ENCODE data around the gene ZNF518B. TPM values are rescaled to one million over a fixed set of nuclear protein-coding genes. Genes with fewer than 3 reads are reported as not detected.

Gene ZNF518B
- total and polyA plus RNA-seq, 9 of the 15 experiments (the other 6 are each of a cell fraction or from before 2014, with no cell fraction given), result 13.1 to 48.9 (median 37.5) TPM

DNA sequence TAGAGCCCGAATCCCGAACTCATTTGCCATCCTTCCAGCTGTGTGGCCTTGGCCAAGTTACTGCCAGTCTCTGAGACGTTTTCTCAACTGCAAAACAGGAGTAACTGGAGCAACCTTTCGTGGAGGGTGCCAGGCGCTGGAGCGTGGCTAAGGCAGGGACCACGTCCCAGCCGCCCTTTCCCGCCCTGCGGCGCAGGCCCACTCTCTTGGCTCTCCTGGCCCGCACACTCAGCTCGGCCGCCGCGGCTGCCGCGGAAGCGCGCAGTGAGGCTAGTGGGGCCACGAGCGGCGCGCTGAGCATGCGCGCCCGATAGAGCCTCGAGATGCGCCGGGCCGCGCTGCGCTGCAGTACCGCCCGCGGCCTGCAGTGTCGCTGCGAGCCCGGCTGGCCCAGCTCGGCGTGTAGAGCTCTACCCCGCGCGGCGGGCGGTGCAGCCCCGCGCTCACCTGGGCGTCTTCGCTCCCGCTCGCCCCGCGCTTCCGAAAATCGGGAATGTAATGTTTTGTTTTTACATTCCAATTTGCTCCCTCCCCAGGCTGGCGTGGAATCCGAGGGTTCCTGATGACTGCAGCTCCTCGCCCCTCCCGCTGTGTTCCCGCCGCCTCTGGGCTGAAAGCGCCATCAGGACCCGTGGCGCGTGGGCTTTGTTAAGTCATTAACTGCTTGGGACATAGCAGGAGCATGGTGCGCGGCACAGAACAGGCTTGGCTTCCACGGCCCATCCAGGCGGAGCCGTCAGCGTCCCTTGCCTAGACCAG is 4.0 kb upstream of the ZNF518B start (continued):
- TF ChIP-seq JUN (IDR thresholded peaks at IDR 0.05; ENCODE audit: borderline replicate concordance, low read depth, low read length), result no peak
- TF ChIP-seq JUN (CRISPR knock-in tag; IDR thresholded peaks at IDR 0.05; ENCODE audit: borderline replicate concordance), result peak; percentile 58; the same call in 1 of the 2 replicates
- no peak for TF ChIP-seq ETV1 (tag; conservative IDR thresholded peaks at IDR 0.05; ENCODE audit: low read depth)
- TF ChIP-seq PHF8 (IDR thresholded peaks at IDR 0.05; ENCODE audit: borderline replicate concordance, low read length), result peak; percentile 65; the same call in 1 of the 2 replicates
- TF ChIP-seq KDM1A (IDR thresholded peaks at IDR 0.05), result peak; percentile 80 to 89
- TF ChIP-seq NELFE (IDR thresholded peaks at IDR 0.05; ENCODE audit: insufficient read depth, insufficient read length), result no peak
- TF ChIP-seq ATF7 (IDR thresholded peaks at IDR 0.05), result peak; percentile 27; the same call in 1 of the 2 replicates
- TF ChIP-seq, protein P1, sequence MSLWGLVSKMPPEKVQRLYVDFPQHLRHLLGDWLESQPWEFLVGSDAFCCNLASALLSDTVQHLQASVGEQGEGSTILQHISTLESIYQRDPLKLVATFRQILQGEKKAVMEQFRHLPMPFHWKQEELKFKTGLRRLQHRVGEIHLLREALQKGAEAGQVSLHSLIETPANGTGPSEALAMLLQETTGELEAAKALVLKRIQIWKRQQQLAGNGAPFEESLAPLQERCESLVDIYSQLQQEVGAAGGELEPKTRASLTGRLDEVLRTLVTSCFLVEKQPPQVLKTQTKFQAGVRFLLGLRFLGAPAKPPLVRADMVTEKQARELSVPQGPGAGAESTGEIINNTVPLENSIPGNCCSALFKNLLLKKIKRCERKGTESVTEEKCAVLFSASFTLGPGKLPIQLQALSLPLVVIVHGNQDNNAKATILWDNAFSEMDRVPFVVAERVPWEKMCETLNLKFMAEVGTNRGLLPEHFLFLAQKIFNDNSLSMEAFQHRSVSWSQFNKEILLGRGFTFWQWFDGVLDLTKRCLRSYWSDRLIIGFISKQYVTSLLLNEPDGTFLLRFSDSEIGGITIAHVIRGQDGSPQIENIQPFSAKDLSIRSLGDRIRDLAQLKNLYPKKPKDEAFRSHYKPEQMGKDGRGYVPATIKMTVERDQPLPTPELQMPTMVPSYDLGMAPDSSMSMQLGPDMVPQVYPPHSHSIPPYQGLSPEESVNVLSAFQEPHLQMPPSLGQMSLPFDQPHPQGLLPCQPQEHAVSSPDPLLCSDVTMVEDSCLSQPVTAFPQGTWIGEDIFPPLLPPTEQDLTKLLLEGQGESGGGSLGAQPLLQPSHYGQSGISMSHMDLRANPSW (CRISPR knock-in tag; IDR thresholded peaks at IDR 0.05), result no peak
- TF ChIP-seq ZNF584 (CRISPR knock-in tag; IDR thresholded peaks at IDR 0.05; ENCODE audit: low read depth), result no peak
- no peak for TF ChIP-seq SP2 (IDR thresholded peaks at IDR 0.05; ENCODE audit: extremely low read depth, low read depth, low read length, poor library complexity, severe bottlenecking)
- TF ChIP-seq CBX3 (IDR thresholded peaks at IDR 0.05; ENCODE audit: borderline replicate concordance in 1 of 2, low read length in 2 of 2), result peak; percentile 72 to 88; a peak in 2 of 3 replicates
- TF ChIP-seq, protein P2, sequence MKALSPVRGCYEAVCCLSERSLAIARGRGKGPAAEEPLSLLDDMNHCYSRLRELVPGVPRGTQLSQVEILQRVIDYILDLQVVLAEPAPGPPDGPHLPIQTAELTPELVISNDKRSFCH (CRISPR knock-in tag; IDR thresholded peaks at IDR 0.05), result no peak
- TF ChIP-seq, protein P2 (tag; IDR thresholded peaks at IDR 0.05), result 0 out of 2 replicates have a peak, but pooled peaks have one; percentile 16
- no peak for TF ChIP-seq ZNF699 (CRISPR knock-in tag; IDR thresholded peaks at IDR 0.05; ENCODE audit: insufficient replicate concordance)
- no peak for TF ChIP-seq ZNF561 (CRISPR knock-in tag; conservative IDR thresholded peaks at IDR 0.05)
- peak; percentile 65 for TF ChIP-seq STAG1 (CRISPR knock-in tag; IDR thresholded peaks at IDR 0.05; ENCODE audit: borderline replicate concordance)
- TF ChIP-seq CEBPB (tag; IDR thresholded peaks at IDR 0.05), result no peak
- no peak for TF ChIP-seq NCOA4 (IDR thresholded peaks at IDR 0.05; ENCODE audit: partially characterized antibody)
- TF ChIP-seq RBFOX2 (IDR thresholded peaks at IDR 0.05; ENCODE audit: low read depth, low read length), result peak; percentile 80
- TF ChIP-seq ZNF644 (tag; IDR thresholded peaks at IDR 0.05; ENCODE audit: low read depth), result 0 out of 2 replicates have a peak, but pooled peaks have one; percentile 23
- TF ChIP-seq RBM14 (IDR thresholded peaks at IDR 0.05; ENCODE audit: borderline replicate concordance, insufficient read depth, low read depth, low read length), result no peak
- TF ChIP-seq, protein P3, sequence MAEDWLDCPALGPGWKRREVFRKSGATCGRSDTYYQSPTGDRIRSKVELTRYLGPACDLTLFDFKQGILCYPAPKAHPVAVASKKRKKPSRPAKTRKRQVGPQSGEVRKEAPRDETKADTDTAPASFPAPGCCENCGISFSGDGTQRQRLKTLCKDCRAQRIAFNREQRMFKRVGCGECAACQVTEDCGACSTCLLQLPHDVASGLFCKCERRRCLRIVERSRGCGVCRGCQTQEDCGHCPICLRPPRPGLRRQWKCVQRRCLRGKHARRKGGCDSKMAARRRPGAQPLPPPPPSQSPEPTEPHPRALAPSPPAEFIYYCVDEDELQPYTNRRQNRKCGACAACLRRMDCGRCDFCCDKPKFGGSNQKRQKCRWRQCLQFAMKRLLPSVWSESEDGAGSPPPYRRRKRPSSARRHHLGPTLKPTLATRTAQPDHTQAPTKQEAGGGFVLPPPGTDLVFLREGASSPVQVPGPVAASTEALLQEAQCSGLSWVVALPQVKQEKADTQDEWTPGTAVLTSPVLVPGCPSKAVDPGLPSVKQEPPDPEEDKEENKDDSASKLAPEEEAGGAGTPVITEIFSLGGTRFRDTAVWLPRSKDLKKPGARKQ (CRISPR knock-in tag; IDR thresholded peaks at IDR 0.05), result peak; percentile 95

Measured in K562 (cell line).